ENCODE results near the gene ARL5B. TPM values are rescaled to one million over a fixed set of nuclear protein-coding genes. Genes with fewer than 3 reads are reported as not detected.

The ARL5B gene, protein sequence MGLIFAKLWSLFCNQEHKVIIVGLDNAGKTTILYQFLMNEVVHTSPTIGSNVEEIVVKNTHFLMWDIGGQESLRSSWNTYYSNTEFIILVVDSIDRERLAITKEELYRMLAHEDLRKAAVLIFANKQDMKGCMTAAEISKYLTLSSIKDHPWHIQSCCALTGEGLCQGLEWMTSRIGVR
- total RNA-seq = 13.3 and 14.6 TPM in 2 replicates

DNA sequence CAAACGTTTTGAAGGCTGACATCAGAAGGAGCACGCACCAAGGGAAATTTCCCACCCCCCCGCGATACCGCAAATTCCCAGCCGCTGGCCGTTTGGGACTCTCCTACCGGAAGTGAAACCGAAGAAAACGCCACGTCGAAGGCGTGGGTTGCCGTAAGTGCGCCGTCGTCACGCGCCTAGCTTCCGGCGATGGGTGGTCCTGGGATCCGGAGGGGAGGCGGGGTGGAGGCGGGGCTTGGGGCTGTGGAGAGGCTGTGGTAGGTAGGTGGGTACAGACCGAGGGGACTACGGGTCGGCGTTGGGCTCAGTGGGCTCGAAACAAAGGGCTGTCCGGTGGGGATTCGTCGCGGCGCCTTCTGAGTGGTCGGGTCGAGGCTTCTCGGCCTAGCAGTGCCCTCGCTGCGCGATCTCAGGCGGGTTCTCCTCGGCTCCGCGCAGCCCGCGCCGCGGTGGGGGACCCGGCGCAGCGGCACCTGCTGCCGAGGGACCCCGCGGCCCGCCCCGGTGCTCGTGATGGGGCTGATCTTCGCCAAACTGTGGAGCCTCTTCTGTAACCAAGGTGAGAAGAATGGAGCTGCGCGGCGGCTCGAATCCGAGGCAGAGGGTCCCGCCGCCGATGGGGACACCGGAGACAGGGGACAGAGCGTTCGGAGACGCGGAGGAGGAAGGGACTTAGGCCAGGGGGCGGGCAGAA is at the start of gene ARL5B:
Gene ARL5B (plus strand): TSS at position 307 of the 694 bp plus-strand sequence. CDS start 207 bp downstream, at position 514.

DNA sequence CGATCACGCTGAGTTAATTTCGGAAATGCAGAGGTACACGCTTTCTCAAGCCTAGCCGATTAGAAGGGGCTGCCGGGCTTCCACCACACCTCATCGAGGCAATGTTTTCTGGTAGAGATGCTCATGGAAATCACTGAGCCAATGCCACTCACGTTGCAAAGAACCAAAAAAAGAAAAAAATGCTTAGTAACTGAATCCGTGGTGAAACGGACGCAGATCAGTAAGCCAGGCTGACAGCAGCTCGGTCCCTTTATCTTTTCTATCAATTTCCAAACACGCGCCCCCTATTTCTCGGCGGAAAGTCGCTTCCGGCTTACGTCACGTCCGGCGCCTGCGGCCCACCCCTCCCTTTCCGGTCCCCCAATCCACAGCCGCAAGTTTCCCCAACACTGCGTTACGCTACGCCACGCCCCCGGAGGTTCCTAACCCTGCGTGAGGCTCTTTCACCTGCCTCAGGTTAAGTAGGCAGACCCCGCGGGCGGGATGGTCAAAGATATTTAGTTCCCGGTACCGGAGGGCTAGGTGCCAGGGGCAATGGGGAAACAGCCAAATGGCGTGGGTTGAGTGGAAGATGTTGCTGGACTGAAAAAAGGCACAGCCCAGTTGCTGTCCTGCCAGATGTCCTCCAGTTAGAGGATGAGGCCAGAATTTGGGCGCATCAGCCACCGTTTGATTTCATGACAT is 7.8 kb upstream of the ARL5B start, which contains the start of gene NSUN6:
Gene NSUN6 (minus strand): TSS at position 264 of the 684 bp plus-strand sequence. CDS start 384 bp downstream, outside the sequence.

Other genes with a start within 250 kb of the ARL5B start
- 5.7 and 6.1 TPM in 2 replicates for gene NSUN6, start 7.8 kb upstream of the ARL5B start, total RNA-seq